HG02970 (cell line): Measurements from ENCODE around the gene APLP2.
A peak's percentile ranks its signal among the peaks of the same experiment; 100 is the strongest.

Experiments used
- ATAC-seq: cut with Tn5 transposase; IDR thresholded peaks from one replicate; pipeline ENCODE4 v1.9.1; 2021; ENCODE audit warnings: mild to moderate bottlenecking, moderate library complexity, moderate number of reproducible peaks; ENCODE audit not compliant: unreplicated experiment, low FRiP score

APLP2 gene

GRCh38 chr11:130054966-130055365, 14.7 kb upstream of the APLP2 start:
- no peak for ATAC-seq

- no peak for ATAC-seq
Observed at GRCh38 chr11:130055617-130056016, 14.1 kb upstream of the APLP2 start.

GRCh38 chr11:130061017-130061416, 8.7 kb upstream of the APLP2 start:
- ATAC-seq: no peak

GRCh38 chr11:130062026-130062425, 7.7 kb upstream of the APLP2 start:
- ATAC-seq: no peak

GRCh38 chr11:130063451-130063850, 6.2 kb upstream of the APLP2 start:
- no peak for ATAC-seq

- ATAC-seq: no peak
Observed at GRCh38 chr11:130064596-130064995, 5.1 kb upstream of the APLP2 start.

GRCh38 chr11:130066338-130066737, 3.4 kb upstream of the APLP2 start:
- ATAC-seq: no peak

- no peak for ATAC-seq
Observed at GRCh38 chr11:130068546-130068985, 1.1 kb upstream of the APLP2 start.

GRCh38 chr11:130068986-130069658, 572 bp upstream of the APLP2 start:
- ATAC-seq: peak; percentile 27

- ATAC-seq: peak; percentile 30
Observed at GRCh38 chr11:130070109-130070845, 583 bp downstream of the APLP2 start.

GRCh38 chr11:130070846-130071200, 1.1 kb downstream of the APLP2 start:
- ATAC-seq: no peak

- no peak for ATAC-seq
Observed at GRCh38 chr11:130071211-130071712, 1.6 kb downstream of the APLP2 start.

- ATAC-seq: no peak
Observed at GRCh38 chr11:130074736-130075135, 5.0 kb downstream of the APLP2 start.

- ATAC-seq: no peak
Observed at GRCh38 chr11:130076778-130077481, 7.2 kb downstream of the APLP2 start.

- no peak for ATAC-seq
Observed at GRCh38 chr11:130077671-130078070, 8.0 kb downstream of the APLP2 start.

- ATAC-seq: no peak
Observed at GRCh38 chr11:130078080-130078479, 8.4 kb downstream of the APLP2 start.

- no peak for ATAC-seq
Observed at GRCh38 chr11:130085671-130086290, 16.1 kb downstream of the APLP2 start.

- ATAC-seq: no peak
Observed at GRCh38 chr11:130086669-130087068, 17.0 kb downstream of the APLP2 start.

GRCh38 chr11:130087294-130087926, 17.7 kb downstream of the APLP2 start:
- no peak for ATAC-seq

- ATAC-seq: no peak
Observed at GRCh38 chr11:130088217-130088616, 18.5 kb downstream of the APLP2 start.
